ENCODE results near the gene FIG4. TPM values are rescaled to one million over a fixed set of nuclear protein-coding genes. Genes with fewer than 3 reads are reported as not detected.

The FIG4 gene
- total RNA-seq, 1 experiment from 2014 or later = 7.3 TPM

DNA sequence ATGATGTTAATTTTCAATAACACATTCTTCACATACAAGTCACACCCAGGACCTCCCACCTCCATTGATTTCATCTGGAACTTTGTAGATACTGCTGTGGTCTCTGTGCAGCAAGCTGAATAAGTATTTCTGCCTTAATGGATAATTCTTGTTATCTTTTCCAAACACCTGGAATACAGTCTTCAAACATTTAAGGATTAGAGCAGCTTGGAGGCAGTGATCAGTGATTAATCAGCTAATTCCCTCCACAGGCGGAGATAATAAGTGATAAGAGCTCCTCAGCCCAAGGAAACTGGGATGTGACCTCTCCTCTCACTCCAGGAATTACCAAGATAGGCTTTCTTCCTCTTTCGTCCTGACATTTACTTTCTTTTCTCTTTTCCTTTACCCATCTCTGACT lies 110.7 kb downstream of the FIG4 start:
- Histone ChIP-seq H3K27me3 (replicated peaks; ENCODE audit: control insufficient read depth, insufficient read depth, low read length) (no peaks in the 10 kb centered on the region), H3K36me3 (ENCODE audit: control insufficient read depth, insufficient read depth, low read length) (no peaks in the 10 kb centered on the region), H3K4me3 (ENCODE audit: low read depth, low read length) (no peak overlapping the region), H3K4me1 (0 out of 2 replicates have a peak, but pooled peaks cover 3% of the 10 kb centered on the region), H3K9me3 (no peaks in the 10 kb centered on the region)
- no peak overlapping the region for H3K27ac Mint-ChIP-seq (ENCODE audit: unreplicated experiment)
- H3K27me3 Mint-ChIP-seq (ENCODE audit: insufficient read depth, unreplicated experiment) = no peaks in the 10 kb centered on the region
- BruUV-seq (replicated peaks) = no TSS peak
- CTCF ChIA-PET = no interaction called here
- H3K36me3 Mint-ChIP-seq (ENCODE audit: insufficient read depth, unreplicated experiment) = no peaks in the 10 kb centered on the region
- H3K4me1 Mint-ChIP-seq (ENCODE audit: low read depth, unreplicated experiment) = peaks cover 7% of the 10 kb centered on the region
- TF ChIP-seq, protein P1, sequence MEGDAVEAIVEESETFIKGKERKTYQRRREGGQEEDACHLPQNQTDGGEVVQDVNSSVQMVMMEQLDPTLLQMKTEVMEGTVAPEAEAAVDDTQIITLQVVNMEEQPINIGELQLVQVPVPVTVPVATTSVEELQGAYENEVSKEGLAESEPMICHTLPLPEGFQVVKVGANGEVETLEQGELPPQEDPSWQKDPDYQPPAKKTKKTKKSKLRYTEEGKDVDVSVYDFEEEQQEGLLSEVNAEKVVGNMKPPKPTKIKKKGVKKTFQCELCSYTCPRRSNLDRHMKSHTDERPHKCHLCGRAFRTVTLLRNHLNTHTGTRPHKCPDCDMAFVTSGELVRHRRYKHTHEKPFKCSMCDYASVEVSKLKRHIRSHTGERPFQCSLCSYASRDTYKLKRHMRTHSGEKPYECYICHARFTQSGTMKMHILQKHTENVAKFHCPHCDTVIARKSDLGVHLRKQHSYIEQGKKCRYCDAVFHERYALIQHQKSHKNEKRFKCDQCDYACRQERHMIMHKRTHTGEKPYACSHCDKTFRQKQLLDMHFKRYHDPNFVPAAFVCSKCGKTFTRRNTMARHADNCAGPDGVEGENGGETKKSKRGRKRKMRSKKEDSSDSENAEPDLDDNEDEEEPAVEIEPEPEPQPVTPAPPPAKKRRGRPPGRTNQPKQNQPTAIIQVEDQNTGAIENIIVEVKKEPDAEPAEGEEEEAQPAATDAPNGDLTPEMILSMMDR (IDR thresholded peaks at IDR 0.05; ENCODE audit: insufficient read depth in 1 of 2, low read depth in 1 of 2, low read length in 1 of 2, severe bottlenecking in 1 of 2, unreplicated experiment in 1 of 2) = no peak
- POLR2A ChIA-PET = no interaction called here
- H3K9me3 Mint-ChIP-seq (ENCODE audit: unreplicated experiment) = no peaks in the 10 kb centered on the region
- intact Hi-C loops (cut with micrococcal nuclease; ENCODE audit: unreplicated experiment) = no loop called here
- no peak for DNase-seq
- no peak overlapping the region for H3K4me3 Mint-ChIP-seq (ENCODE audit: unreplicated experiment)

DNA sequence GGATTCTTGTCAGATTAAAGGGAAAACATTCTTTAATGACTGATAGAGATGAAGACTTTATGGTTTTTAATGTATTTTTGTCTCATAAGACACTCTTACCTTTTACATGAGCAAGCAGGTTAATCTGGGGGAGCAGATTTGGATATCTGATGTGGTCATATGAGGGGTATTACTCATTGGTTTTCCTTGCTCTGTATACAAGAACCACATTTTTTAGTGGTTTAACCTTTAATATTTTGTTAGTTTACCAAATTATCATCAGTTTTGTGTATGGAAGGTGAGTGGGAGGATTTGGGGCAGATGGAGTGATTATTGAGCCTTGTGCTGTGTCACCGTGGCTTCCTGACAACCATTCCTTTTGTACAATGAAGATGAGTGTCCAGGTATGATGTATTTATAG lies 112.9 kb downstream of the FIG4 start:
- peaks cover 7% of the 10 kb centered on the region for H3K4me1 Mint-ChIP-seq (ENCODE audit: low read depth, unreplicated experiment)
- BruUV-seq (replicated peaks) = no TSS peak
- ChIA-PET POLR2A (no interaction called here), CTCF (no interaction called here)
- Histone ChIP-seq H3K27me3 (replicated peaks; ENCODE audit: control insufficient read depth, insufficient read depth, low read length) (no peaks in the 10 kb centered on the region), H3K9me3 (no peaks in the 10 kb centered on the region), H3K4me3 (ENCODE audit: low read depth, low read length) (no peak overlapping the region), H3K4me1 (0 out of 2 replicates have a peak, but pooled peaks cover 3% of the 10 kb centered on the region), H3K36me3 (ENCODE audit: control insufficient read depth, insufficient read depth, low read length) (no peaks in the 10 kb centered on the region)
- no peaks in the 10 kb centered on the region for H3K9me3 Mint-ChIP-seq (ENCODE audit: unreplicated experiment)
- TF ChIP-seq, protein P1 (IDR thresholded peaks at IDR 0.05; ENCODE audit: insufficient read depth in 1 of 2, low read depth in 1 of 2, low read length in 1 of 2, severe bottlenecking in 1 of 2, unreplicated experiment in 1 of 2) = no peak
- intact Hi-C loops (cut with micrococcal nuclease; ENCODE audit: unreplicated experiment) = no loop called here
- H3K27me3 Mint-ChIP-seq (ENCODE audit: insufficient read depth, unreplicated experiment) = no peaks in the 10 kb centered on the region
- DNase-seq = no peak
- no peaks in the 10 kb centered on the region for H3K36me3 Mint-ChIP-seq (ENCODE audit: insufficient read depth, unreplicated experiment)
- H3K4me3 Mint-ChIP-seq (ENCODE audit: unreplicated experiment) = no peak overlapping the region
- no peak overlapping the region for H3K27ac Mint-ChIP-seq (ENCODE audit: unreplicated experiment)

DNA sequence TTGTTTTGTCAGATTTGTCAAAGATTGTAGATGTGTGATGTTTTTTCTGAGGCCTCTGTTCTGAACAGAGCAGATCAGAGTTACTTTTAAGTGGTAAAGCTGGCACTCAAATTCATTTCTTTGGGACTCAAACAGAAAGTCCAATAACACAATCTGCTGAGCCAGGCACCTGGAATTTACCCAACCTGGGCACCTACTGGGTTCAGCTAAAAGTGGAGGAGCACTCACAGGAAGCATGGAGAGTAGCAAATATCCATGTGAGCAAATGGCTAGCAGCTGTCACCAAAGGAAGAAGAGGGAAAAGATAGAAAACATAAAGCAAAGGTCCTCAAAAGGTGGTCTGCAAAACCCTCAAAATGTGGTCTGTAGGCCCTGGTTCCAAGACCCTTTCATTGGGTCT lies 116.8 kb downstream of the FIG4 start:
- Histone ChIP-seq H3K4me3 (ENCODE audit: low read depth, low read length) (no peak overlapping the region), H3K4me1 (no peaks in the 10 kb centered on the region), H3K36me3 (ENCODE audit: control insufficient read depth, insufficient read depth, low read length) (no peaks in the 10 kb centered on the region), H3K9me3 (no peaks in the 10 kb centered on the region), H3K27me3 (replicated peaks; ENCODE audit: control insufficient read depth, insufficient read depth, low read length) (no peaks in the 10 kb centered on the region)
- no peaks in the 10 kb centered on the region for H3K9me3 Mint-ChIP-seq (ENCODE audit: unreplicated experiment)
- ChIA-PET CTCF (no interaction called here), POLR2A (no interaction called here)
- no peaks in the 10 kb centered on the region for H3K36me3 Mint-ChIP-seq (ENCODE audit: insufficient read depth, unreplicated experiment)
- intact Hi-C loops (cut with micrococcal nuclease; ENCODE audit: unreplicated experiment) = no loop called here
- no peak overlapping the region for H3K27ac Mint-ChIP-seq (ENCODE audit: unreplicated experiment)
- no TSS peak for BruUV-seq (replicated peaks)
- TF ChIP-seq, protein P1 (IDR thresholded peaks at IDR 0.05; ENCODE audit: insufficient read depth in 1 of 2, low read depth in 1 of 2, low read length in 1 of 2, severe bottlenecking in 1 of 2, unreplicated experiment in 1 of 2) = no peak
- H3K4me1 Mint-ChIP-seq (ENCODE audit: low read depth, unreplicated experiment) = peaks cover 6% of the 10 kb centered on the region
- no peak for DNase-seq
- no peaks in the 10 kb centered on the region for H3K27me3 Mint-ChIP-seq (ENCODE audit: insufficient read depth, unreplicated experiment)
- H3K4me3 Mint-ChIP-seq (ENCODE audit: unreplicated experiment) = no peak overlapping the region

All from Caco-2 (cell line).